ENCODE results near the gene MGAT5B. TPM values are rescaled to one million over a fixed set of nuclear protein-coding genes. Genes with fewer than 3 reads are reported as not detected.

MGAT5B gene
- total and polyA plus RNA-seq, 10 of the 15 experiments (the other 5 are each of a cell fraction or from before 2014, with no cell fraction given): 0.13 TPM; not detected in 9

- TF ChIP-seq RBBP5 (conservative IDR thresholded peaks at IDR 0.05) (no peak), E4F1 (IDR thresholded peaks at IDR 0.05; ENCODE audit: borderline replicate concordance, partially characterized antibody) (no peak), ZBTB33 (IDR thresholded peaks at IDR 0.05) (no peak), HDAC2 (IDR thresholded peaks at IDR 0.05) (no peak), SREBF1 (IDR thresholded peaks at IDR 0.05; ENCODE audit: low read length) (no peak), SMAD5 (IDR thresholded peaks at IDR 0.05; ENCODE audit: low read depth) (no peak)
These were observed 33.3 kb upstream of the MGAT5B start (continued) for GRCh38 chr17:76834870-76835269.

- TF ChIP-seq ZNF274 (IDR thresholded peaks at IDR 0.05; ENCODE audit: insufficient read depth, insufficient read length) (no peak), WRNIP1 (IDR thresholded peaks at IDR 0.05; ENCODE audit: borderline replicate concordance, low read depth, low read length) (no peak), ZBTB4 (CRISPR knock-in tag; IDR thresholded peaks at IDR 0.05) (no peak), FOXK2 (IDR thresholded peaks at IDR 0.05) (no peak), ELK1 (IDR thresholded peaks at IDR 0.05; ENCODE audit: low read depth, low read length) (no peak), NFIC (IDR thresholded peaks at IDR 0.05; ENCODE audit: low read depth, low read length) (no peak), NFYB (IDR thresholded peaks at IDR 0.05; ENCODE audit: insufficient read depth, low read depth, low read length) (no peak), NFXL1 (IDR thresholded peaks at IDR 0.05; ENCODE audit: borderline replicate concordance) (no peak)
- Histone ChIP-seq H3K4me3 (no peak overlapping the region), H2AFZ (ENCODE audit: control insufficient read depth, low read depth, low read length) (no peak overlapping the region), H3K9ac (ENCODE audit: control insufficient read depth, insufficient read depth, low read length) (no peak overlapping the region), H3K4me2 (ENCODE audit: control insufficient read depth, insufficient read depth) (no peak overlapping the region), H3K4me1 (ENCODE audit: control insufficient read depth, insufficient read depth, low read length) (no peaks in the 10 kb centered on the region), H3K27ac (ENCODE audit: control insufficient read depth, insufficient read depth) (no peak overlapping the region), H3K36me3 (ENCODE audit: control insufficient read depth in 2 of 2, insufficient read depth in 2 of 2, low read length in 1 of 2) (no peaks in the 10 kb centered on the region), H4K20me1 (ENCODE audit: control insufficient read depth, insufficient read depth) (no peaks in the 10 kb centered on the region), H3K79me2 (ENCODE audit: control insufficient read depth, insufficient read depth, low read length) (no peaks in the 10 kb centered on the region), H3K27me3 (replicated peaks in 1 of 2; ENCODE audit: control insufficient read depth in 2 of 2, insufficient read depth in 2 of 2, low read length in 1 of 2) (peaks cover 4 to 5% of the 10 kb centered on the region in 2 experiments), H3K9me3 (replicated peaks; ENCODE audit: control insufficient read depth, insufficient read depth, low read length) (no peaks in the 10 kb centered on the region)
- CTCF ChIA-PET: interaction anchor here (1.0 kb wide), 1 partner anchor 20 kb away, joined by 3 read pairs; no protein-coding TSS in a partner anchor
- intact Hi-C loops (cut with micrococcal nuclease; ENCODE audit: unreplicated experiment) (no loop called here), in situ Hi-C loops (cut with MboI) (no loop called here)
- no peak; the same call in none of the 3 replicates for ATAC-seq
- BruUV-seq (replicated peaks): no TSS peak
- 0% methylated on average over 3 of the region's 3 CpGs for WGBS (ENCODE audit: insufficient coverage, insufficient replicate concordance, low lambda C conversion rate, missing lambda C conversion rate)
- POLR2A ChIA-PET: no interaction called here
- SMC1A ChIA-PET (ENCODE audit: uncharacterized antibody, unreplicated experiment): interaction anchor here (0.6 to 0.9 kb wide), 2 partner anchors 19 to 23 kb away, joined by 3 read pairs; no protein-coding TSS in a partner anchor
- peak; percentile 18 for FAIRE-seq
- no peak for DNase-seq (ENCODE audit: low read depth, low spot score)
- RAD21 ChIA-PET (ENCODE audit: unreplicated experiment): no interaction called here
These were observed 27.8 kb upstream of the MGAT5B start for GRCh38 chr17:76840443-76840767.
